Midbrain (tissue), 1 donor: ENCODE results near the gene RFX1.
"Not testable (repeated sequence)": the region's sequence is repeated elsewhere in the genome, so short reads cannot be mapped to it uniquely, and the experiment has no call there.

ENCODE experiments used
- DNase-seq: peaks from one replicate; lab custom pipeline; 2025; lab: John Stamatoyannopoulos, UW

Gene RFX1

DNA sequence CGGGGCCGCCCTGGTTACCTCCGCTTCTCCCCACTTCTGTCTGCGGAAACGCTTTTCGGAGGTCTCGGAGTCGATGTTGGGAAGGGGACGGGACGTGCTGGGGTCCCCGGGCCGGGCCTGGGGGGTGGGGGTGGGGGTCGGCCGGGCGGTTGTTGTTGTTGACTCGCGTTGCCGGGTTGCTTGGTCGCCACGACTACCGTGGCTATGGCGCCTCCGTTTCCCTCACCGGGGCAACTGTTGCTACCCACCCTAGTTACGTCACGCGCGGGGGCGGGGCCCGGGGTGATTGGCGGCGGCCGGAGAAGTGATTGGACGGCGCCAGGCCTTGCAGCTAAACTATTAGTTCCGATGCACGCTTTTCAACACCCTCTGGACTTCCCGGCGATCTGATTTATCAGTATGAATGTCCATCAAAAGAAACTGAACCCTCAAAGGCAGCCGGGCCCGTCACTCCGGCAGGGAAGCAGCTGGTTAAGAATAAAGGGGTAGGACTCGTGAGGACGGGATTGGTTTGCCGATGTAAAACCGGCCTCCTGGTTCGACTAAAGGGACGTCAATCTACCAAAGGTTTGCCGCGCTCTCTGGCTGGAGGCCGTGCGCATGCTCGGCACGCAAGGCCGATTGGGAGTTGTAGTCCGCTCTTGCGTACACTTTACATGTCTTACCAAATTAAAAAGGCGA lies at the start of gene RFX1:
RFX1 (minus strand) TSS at position 236 of the 681 bp plus-strand sequence. CDS start 12,477 bp downstream, outside the sequence.
- DNase-seq, result peak; percentile 99

DNA sequence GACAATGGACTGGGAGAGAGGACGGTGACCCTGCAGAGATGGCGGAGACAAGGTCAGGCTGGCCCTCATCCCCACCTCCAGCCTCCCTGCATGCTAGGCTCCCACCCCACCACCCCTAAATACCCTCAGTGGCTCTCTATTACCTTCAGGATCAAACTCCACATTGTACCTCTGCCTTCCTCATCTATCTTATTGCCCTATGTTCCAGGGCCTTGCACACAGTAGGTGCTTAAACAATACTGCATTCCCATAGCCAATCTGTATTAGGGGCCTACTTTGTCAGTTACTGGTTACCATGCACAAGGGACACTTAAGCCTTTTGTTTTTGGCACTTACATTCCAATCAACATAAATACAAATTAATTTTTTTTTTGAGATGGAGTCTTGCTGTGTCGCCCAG lies 49.3 kb upstream of the RFX1 start:
- DNase-seq, result no peak

DNA sequence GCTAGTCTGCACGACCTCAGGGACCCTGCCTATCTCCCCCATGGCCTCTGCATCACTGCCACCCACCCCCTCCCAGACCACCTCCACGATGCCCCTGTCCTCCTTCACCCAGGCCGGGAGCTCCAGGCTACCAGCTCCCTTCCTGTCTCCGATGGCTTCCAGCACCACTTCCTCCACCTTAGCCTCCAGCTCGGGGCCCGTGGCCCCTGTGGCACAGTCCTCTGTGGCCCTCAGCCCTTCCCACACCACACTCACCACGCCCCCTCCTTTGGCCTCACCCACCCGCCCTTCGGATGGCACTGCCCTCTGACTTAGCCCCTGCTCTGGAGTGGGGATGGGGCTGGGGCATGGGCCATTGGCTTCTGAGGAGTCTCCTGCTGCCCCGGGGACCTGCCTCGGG lies 48.6 kb upstream of the RFX1 start:
- DNase-seq, result no peak

DNA sequence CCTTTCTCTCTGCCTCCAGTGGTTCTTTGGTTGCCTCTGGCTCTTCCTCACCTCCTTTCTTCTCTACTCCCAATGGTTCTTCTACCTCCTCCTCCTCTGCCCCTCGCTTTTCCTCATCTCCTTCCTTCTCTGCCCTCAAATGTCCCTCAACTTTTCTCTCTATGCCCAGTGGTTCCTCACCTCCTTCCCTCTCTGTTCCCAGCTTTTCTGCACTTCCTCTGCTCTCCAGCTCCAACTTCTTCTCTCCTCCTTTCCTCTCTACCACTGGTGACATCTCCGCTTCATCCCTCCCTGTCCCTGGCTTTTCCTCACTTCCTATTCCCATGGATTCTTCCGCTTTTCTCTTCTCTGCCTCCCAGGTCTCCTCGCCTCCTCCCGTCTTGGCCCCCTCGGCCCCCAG lies 48.0 kb upstream of the RFX1 start:
- no peak for DNase-seq

DNA sequence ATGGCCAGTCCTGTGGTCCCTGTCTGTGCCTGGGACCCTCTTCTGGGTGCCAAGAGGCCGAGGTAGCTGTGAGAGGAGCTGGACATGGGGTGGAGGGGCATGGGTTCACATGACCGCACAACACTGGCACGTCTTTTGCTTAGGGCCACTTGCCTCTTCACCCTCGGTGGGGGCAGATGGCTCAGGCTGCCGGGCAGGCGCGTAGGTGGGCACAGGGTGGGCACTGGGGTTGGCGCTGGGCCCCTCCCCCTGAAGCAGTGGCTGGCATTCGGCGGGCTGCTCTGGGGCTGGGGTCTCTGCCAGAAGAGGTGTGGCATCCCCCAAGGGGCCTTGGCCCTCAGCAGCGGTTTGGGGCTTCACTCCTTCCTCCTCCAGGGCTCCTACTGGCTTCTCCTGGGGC lies 47.4 kb upstream of the RFX1 start:
- no peak for DNase-seq

DNA sequence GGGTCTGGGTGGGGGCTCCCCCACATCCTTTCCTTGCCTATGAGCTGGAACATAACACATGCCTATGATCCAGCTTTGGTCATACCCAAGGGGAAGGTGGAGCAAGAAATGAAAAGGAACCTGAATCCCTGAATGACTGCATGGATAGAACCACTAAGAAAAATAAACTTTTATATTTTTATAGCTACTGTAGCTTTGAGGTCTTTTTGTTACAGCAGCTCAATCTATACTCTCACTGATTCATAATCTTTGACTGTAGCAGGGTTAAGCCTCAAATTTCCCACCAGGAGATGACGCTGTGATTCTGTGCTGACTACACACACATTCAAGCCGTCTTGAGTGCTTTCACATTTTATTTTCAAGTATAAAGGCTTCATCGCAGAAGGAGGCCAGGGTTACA lies 46.9 kb upstream of the RFX1 start:
- no peak for DNase-seq

DNA sequence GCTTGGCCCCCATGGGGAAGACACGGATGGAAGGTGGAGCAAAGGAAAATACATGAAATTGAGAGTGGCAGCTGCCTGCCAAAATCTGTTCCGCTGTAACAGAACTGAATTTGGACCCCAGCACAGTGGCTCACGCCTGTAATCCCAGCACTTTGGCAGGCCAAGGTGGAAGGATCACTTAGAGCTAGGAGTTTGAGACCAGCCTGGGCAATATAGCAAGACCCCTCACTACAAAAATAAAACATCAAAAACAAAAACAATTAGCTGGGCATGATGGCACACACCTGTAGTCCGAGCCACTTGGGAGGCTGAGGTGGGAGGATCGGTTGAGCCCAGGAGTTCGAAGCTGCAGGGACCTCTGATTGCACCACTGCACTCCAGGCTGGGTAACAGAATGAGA lies 46.4 kb upstream of the RFX1 start:
- DNase-seq, result no peak

DNA sequence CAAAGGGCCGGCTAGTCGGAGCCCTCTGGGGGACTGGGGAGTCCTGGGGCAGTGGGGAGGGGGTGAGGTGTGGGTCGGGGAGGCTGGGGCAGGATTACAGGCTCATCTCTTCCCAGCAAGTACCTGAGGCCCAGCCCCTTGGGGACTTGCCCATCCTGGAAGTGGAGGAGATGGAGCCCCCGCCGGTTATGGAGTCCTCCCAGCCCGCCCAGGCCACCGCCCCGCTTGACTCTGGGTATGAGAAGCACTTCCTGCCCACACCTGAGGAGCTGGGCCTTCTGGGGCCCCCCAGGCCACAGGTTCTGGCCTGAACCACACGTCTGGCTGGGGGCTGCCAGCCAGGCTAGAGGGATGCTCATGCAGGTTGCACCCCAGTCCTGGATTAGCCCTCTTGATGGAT lies 45.9 kb upstream of the RFX1 start:
- no peak for DNase-seq

DNA sequence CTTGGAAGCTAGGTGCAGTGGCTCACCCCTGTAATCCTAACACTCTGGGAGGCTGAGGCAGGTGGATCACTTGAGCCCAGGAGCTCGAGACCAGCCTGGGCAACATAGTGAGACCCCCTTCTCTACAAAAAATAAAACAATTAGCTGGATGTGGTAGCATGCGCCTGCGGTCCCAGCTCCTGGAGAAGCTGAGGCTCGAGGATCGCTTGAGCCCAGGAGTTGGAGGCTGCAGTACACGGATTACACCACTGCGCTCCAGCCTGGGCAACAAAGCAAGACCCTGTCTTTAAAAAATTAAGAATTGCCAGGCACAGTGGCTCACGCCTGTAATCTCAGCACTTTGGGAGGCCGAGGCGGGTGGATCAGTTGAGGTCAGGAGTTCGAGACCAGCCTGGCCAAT lies 44.8 kb upstream of the RFX1 start:
- not testable (repeated sequence) for DNase-seq

DNA sequence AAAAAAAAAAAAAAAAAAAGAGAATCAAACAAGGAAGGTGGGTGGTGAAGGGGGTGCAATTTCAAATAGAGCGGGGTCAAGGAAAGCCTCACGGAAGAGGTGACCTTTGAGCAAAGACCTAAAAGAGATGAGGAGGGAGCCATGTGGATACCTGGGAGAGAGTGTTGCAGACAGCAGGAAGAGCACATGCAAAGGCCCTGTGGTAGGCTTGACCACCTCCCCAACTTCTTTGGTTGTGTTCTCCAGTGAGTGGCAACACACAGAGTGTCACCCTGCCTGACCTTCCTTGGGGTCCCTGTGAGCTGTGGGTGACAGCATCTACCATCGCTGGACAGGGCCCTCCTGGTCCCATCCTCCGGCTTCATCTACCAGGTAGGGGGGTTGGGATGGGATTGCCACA lies 44.4 kb upstream of the RFX1 start:
- DNase-seq, result no peak

DNA sequence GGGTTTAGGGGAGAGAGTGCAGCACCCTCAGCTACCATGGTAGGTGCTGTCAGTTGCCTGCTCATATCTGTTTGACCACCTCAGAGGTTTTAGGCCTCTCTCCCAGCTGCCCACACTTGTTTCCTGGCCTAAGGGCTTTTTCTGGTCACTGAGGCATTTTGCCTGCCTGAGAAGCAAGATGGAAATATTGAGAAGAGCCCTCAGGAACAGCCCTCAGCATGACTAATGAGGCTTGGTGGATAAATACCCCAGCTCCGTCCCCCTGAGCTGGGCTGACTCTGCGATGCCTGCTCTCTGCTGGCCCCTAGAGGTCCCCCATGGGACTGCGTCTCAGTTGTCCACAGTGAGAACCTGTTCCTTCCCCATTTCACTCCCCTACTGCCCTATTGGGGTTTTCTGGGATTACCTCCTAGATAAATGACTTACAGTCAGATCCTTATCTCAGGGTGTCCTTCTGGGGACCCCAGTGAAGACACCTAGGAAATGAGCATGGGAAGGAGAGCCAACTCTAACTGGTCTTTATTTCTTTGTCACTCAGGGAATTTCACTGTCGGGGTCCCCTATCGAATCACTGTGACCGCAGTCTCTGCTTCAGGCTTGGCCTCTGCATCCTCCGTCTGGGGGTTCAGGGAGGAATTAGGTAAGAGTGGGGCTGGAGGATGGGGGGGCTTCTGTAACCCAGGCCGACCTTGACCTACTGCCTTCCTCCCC lies 42.5 kb upstream of the RFX1 start:
- DNase-seq, result no peak

DNA sequence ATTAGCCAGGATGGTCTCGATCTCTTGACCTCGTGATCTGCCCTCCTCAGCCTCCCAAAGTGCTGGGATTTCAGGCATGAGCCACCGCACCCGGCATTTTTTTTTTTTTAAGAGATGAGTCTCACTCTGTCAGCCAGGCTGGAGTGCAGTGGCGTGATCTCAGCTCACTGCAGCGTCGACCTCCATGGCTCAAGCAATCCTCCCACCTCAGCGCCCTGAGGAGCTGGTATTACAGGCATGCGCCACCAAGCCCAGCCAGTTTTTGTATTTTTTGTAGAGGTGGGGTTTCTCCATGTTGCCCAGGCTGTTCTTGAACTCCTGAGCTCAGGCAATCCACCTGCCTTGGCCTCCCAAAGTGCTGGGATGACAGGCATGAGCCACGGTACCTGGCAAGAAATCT lies 41.7 kb upstream of the RFX1 start:
- not testable (repeated sequence) for DNase-seq

DNA sequence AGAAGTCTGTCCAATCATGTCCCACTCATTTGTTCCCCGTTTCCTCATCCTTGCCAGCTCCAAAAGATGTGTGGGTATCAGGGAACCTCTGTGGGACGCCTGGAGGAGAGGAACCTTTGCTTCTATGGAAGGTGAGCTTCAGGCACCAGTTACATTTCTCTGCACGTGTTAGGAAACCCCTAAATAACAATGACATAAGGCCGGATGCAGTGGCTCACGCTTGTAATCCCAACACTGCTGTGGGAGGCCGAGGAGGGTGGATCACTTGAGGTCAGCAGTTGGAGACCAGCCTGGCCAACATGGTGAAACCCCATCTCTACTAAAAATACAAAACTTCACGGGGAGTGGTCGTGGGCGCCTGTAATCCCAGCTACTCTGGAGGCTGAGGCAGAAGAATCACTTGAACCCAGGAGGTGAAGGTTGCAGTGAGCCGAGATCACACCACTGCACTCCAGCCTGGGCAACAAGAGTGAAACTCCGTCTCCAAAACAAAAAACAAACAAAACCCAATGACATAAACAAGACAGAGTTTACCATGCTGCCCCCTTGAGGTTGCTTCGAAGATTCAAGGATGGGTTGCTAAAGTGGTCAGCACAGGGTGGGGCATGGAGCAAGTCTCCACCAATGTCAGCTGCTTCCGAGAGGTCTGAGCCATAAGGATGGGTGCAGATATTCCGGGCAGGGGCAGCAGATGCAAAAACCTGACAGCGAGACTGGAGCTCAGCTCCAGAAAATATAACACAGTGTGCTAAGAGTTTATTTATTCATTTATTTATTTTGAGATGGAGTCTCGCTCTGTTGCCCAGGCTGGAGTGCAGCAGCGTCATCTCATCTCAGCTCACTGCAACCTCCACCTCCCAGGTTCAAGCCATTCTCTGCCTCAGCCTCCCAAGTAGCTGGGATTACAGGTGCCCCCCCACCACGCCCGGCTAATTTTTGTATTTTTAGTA lies 36.8 kb upstream of the RFX1 start:
- DNase-seq, result not testable (repeated sequence)

DNA sequence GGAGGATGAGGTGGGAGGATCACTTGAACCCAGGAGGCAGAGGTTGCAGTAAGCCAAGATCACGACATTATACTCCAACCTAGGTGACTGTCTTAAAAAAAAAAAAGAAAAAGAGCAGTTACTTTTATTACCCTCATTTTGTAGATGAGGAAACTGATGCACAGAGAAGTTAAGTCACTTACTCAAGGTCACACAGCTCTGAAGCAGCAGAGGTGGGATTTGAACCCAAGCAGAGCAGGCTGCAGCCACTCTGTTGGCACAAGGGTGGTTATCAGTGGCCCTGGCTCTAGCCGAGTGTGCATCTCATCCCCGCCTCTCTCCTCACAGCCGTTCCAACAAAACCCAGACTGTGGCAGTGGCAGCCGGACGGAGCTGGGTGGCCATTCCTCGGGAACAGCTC lies 33.1 kb upstream of the RFX1 start:
- no peak for DNase-seq

DNA sequence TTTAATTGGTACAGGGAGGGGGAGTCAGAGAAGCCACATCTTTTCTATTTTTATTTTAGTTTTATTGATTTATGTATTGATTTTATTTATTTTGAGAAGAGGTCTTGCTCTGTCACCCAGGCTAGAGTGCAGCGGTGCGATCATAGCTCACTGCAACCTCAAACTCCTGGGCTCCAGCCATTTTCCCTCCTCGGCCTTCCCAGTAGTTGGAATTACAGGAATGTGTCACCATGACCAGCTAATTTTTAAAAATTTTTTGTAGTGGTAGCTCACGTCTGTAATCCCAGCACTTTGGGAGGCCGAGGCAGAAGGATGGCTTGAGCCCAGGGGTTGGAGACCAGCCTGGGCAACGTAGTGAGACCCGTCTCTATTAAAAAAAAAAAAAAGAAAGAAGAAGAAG lies 29.6 kb upstream of the RFX1 start:
- DNase-seq, result no peak

DNA sequence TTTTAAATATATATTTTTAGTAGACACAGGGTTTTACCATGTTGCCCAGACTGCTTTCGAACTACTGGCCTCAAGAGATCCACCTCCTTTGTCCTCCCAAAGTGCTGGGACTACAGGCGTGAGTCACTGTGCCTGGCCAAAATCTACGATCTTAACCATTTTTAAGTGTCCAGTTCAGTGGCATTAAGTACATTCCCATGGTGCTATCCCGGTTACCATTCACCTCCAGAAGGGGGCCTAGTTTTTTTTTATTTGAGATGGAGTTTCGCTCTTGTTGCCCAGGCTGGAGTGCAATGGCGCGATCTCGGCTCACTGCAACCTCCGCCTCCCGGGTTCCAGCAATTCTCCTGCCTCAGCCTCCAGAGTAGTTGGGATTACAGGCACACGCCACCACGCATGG lies 29.0 kb upstream of the RFX1 start:
- DNase-seq, result not testable (repeated sequence)

DNA sequence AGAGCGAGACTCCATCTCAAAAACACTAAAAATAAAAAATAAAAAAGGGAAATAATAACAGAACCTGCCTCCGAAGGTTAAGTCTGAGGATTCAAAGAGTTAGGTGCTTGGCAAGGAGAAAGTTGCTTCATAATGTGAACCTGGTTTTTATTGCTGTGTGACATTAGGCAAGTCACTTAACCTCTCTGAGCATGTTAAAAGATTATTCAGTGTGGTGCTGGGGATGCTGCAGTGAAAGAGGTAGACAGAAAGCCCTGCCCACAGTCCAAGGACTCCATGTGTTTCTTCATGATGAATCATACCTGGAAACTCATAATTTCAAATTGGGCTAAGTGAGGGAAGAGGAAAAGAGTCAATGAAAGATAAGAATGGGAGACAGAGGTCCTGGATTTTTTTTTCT lies 27.8 kb upstream of the RFX1 start:
- no peak for DNase-seq

DNA sequence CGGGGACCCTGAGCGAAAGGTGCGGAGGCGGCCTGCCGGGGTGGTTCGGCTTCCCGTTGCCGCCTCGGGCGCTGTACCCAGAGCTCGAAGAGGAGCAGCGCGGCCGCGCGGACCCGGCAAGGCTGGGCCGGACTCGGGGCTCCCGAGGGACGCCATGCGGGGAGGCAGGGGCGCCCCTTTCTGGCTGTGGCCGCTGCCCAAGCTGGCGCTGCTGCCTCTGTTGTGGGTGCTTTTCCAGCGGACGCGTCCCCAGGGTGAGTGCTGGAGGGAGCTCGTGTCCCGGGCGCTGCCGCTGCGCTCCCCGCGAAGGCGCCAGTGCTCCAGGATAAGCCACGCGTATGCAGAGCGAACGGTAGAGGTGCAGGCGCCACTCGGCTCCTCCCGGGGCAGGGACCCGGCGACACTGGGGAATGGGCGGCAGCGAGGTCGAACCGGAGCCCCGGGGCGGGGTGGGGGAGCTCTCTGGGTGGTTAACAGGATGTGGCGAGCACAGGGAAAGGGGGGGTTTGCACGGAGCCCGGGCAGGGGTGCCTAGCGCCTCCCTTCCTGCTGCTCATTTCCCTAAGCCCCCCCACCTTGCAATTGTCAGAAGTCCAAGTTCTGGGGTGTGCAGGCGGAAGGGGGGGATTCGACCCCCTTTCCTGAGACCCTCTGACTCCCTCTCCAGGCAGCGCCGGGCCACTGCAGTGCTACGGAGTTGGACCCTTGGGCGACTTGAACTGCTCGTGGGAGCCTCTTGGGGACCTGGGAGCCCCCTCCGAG lies 25.8 kb upstream of the RFX1 start, which contains the start of gene IL27RA:
IL27RA (plus strand) TSS at position 44 of the 762 bp plus-strand sequence; CDS start at position 155, 111 bp downstream.
- DNase-seq, result peak; percentile 19

DNA sequence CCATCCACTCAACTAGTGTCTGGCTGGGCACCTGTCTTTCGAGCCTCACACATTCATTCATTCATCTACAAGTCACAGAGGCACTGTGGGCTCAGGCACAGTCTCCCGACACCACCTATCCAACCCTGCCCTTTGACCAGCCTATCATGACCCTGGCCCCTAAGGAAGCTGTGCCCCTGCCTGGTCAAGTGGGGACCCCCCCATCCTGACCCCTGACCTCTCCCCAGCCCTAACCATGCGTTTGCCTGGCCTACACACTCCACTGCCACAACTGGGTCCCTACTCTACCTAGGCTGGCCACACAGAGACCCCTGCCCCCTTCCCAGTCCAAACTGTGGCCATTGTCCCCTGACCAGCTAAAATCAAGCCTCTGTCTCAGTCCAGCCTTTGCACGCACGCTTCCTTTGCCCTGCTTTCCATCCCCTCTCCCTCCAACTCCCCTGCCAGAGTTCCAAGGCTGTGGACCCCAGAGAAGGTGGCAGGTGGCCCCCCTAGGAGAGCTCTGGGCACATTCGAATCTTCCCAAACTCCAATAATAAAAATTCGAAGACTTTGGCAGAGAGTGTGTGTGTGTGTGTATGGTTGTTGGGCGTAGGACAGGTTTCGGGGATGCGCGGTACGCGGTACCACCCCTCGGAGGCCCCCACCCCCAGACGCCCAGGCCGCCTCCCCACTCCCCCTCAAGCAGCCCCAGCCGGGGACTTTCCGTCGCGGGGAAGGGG lies 25.0 kb upstream of the RFX1 start:
- DNase-seq, result no peak

DNA sequence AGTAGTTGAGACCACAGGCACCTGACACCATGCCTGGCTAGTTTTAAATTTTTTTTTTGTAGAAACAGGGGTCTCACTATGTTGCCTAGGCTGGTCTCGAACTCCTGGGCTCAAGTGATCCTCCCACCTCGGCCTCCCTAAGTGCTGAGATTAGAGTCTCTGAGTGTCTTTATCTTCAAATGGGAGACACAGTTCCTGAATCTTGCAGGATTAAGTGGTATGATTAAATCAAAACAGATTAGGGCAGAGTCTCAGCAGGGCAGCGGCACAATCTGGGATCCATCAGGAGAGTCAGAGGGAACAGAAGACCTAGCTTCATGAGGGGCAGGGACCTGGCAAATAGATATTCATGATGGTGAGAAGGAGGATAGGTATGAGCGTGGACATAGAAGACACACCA lies 22.8 kb upstream of the RFX1 start:
- no peak for DNase-seq

DNA sequence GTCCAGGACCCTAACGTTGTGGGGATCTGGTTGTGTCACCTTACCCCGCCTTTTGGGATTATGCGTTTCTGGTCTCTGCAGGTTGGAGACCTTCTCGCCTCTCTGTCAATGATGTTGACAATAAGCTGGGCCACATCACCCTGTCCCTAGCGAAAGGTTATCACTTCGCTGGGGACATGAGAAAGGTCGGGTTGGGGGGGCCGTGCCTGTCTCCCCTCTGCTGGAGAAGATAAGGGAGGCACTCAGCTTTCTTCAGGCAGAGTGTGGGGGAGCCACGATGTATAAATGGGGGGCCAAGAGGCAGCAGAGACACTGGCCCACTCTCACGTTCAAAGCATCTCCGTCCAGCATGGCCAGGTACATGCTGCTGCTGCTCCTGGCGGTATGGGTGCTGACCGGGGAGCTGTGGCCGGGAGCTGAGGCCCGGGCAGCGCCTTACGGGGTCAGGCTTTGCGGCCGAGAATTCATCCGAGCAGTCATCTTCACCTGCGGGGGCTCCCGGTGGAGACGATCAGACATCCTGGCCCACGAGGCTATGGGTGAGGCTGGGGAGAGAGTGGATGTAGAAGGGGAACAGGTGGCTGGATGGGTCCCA lies 21.8 kb upstream of the RFX1 start, which contains the start of gene RLN3:
RLN3 (plus strand) TSS at position 293 of the 595 bp plus-strand sequence; CDS start at position 350, 57 bp downstream.
- DNase-seq, result no peak
